Measurements from ENCODE around the gene TUBB2B. TPM values are rescaled to one million over a fixed set of nuclear protein-coding genes. Genes with fewer than 3 reads are reported as not detected.

The TUBB2B gene
- total and polyA plus RNA-seq, 9 of the 15 experiments (the other 6 are each of a cell fraction or from before 2014, with no cell fraction given) = 0.11 to 9.7 (median 4.6) TPM

DNA sequence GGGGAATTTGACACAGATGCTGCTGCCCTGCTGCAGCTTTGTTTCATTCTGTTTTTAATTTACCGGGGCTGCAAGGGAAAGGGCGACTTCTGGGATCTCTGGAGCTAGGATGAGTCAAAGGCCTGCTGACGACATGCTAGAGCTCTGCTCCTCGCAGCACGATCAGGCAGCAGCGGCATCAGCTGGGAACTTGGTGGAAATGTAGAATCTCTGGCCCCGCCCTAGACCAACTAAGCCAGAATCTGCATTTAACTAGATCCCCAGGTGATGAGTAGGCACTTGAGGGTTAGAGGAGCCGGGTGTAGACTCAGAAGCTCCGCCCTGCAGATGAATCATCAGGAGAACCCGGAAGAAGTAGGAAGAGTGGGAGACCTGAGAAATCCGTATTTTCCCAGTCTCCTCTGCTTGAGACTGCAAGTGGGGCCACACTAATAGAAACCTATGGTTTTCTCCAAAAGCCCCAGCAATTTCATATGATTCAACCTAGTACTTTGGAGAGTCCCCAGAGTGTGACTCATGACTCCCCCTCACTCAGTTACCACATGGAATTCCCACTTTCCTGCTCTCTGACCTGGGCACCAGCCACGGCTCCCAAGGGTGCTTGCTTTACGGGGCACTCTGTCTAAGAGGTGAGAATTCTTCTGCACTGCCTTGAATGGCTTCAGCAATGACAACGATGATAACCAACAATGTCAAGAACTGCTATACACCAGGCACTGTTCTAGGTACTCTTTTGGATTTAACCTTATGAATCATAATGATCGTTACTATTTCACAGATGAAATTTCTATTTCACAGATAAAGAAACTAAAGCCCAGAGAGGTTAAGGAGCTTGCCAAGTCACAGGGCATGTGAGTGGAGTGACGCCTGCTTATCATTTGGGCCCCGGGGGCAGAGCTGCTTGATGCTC is 18.1 kb downstream of the TUBB2B start (continued):
- TF ChIP-seq, protein P1, sequence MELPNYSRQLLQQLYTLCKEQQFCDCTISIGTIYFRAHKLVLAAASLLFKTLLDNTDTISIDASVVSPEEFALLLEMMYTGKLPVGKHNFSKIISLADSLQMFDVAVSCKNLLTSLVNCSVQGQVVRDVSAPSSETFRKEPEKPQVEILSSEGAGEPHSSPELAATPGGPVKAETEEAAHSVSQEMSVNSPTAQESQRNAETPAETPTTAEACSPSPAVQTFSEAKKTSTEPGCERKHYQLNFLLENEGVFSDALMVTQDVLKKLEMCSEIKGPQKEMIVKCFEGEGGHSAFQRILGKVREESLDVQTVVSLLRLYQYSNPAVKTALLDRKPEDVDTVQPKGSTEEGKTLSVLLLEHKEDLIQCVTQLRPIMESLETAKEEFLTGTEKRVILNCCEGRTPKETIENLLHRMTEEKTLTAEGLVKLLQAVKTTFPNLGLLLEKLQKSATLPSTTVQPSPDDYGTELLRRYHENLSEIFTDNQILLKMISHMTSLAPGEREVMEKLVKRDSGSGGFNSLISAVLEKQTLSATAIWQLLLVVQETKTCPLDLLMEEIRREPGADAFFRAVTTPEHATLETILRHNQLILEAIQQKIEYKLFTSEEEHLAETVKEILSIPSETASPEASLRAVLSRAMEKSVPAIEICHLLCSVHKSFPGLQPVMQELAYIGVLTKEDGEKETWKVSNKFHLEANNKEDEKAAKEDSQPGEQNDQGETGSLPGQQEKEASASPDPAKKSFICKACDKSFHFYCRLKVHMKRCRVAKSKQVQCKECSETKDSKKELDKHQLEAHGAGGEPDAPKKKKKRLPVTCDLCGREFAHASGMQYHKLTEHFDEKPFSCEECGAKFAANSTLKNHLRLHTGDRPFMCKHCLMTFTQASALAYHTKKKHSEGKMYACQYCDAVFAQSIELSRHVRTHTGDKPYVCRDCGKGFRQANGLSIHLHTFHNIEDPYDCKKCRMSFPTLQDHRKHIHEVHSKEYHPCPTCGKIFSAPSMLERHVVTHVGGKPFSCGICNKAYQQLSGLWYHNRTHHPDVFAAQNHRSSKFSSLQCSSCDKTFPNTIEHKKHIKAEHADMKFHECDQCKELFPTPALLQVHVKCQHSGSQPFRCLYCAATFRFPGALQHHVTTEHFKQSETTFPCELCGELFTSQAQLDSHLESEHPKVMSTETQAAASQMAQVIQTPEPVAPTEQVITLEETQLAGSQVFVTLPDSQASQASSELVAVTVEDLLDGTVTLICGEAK (IDR thresholded peaks at IDR 0.05) = no peak
- TF ChIP-seq, protein P1 (CRISPR knock-in tag; IDR thresholded peaks at IDR 0.05) = no peak
- no peak for TF ChIP-seq RB1 (IDR thresholded peaks at IDR 0.05; ENCODE audit: low read depth)
- TF ChIP-seq, protein P2, sequence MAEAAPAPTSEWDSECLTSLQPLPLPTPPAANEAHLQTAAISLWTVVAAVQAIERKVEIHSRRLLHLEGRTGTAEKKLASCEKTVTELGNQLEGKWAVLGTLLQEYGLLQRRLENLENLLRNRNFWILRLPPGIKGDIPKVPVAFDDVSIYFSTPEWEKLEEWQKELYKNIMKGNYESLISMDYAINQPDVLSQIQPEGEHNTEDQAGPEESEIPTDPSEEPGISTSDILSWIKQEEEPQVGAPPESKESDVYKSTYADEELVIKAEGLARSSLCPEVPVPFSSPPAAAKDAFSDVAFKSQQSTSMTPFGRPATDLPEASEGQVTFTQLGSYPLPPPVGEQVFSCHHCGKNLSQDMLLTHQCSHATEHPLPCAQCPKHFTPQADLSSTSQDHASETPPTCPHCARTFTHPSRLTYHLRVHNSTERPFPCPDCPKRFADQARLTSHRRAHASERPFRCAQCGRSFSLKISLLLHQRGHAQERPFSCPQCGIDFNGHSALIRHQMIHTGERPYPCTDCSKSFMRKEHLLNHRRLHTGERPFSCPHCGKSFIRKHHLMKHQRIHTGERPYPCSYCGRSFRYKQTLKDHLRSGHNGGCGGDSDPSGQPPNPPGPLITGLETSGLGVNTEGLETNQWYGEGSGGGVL (CRISPR knock-in tag; IDR thresholded peaks at IDR 0.05) = no peak; the same call in 1 of the 2 replicates
- TF ChIP-seq, protein P3, sequence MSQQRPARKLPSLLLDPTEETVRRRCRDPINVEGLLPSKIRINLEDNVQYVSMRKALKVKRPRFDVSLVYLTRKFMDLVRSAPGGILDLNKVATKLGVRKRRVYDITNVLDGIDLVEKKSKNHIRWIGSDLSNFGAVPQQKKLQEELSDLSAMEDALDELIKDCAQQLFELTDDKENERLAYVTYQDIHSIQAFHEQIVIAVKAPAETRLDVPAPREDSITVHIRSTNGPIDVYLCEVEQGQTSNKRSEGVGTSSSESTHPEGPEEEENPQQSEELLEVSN (IDR thresholded peaks at IDR 0.05; ENCODE audit: borderline replicate concordance in 1 of 2, extremely low read depth in 1 of 2, insufficient read depth in 1 of 2, insufficient read length in 1 of 2, low read depth in 1 of 2, low read length in 1 of 2, poor library complexity in 1 of 2, severe bottlenecking in 1 of 2) = peak in 1 of 2 experiments; percentile 21
- TF ChIP-seq, protein P4, sequence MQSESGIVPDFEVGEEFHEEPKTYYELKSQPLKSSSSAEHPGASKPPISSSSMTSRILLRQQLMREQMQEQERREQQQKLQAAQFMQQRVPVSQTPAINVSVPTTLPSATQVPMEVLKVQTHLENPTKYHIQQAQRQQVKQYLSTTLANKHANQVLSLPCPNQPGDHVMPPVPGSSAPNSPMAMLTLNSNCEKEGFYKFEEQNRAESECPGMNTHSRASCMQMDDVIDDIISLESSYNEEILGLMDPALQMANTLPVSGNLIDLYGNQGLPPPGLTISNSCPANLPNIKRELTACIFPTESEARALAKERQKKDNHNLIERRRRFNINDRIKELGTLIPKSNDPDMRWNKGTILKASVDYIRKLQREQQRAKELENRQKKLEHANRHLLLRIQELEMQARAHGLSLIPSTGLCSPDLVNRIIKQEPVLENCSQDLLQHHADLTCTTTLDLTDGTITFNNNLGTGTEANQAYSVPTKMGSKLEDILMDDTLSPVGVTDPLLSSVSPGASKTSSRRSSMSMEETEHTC (IDR thresholded peaks at IDR 0.05) = 0 out of 2 replicates have a peak, but pooled peaks have one; percentile 19
